ENCODE results near the gene EMP3.

The EMP3 gene

DNA sequence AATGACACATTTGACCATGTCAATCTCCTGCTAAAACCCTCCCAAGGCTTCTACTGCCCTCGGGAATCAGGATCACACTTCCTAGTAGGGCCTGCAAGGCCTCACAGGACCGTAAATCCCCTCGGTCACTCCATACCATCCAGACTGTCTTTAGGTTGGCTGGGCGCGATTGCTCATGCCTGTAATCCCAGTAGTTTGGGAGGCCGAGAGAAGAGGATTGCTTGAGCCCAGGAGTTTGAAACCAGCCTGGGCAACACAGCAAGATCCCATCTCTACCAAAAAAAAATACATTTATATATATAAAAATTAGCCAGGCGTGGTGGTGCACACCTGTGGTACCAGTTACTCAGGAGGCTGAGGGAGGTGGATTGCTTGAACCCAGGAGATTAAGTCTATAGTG, 23.4 kb downstream of the EMP3 start:
- Histone ChIP-seq H3K9ac (ENCODE audit: low read depth, low read length) (no peak overlapping the region), H3K9me3 (ENCODE audit: insufficient read depth, low read depth, low read length) (no peaks in the 10 kb centered on the region), H3K36me3 (ENCODE audit: insufficient read depth, low read length) (no peaks in the 10 kb centered on the region), H3K4me1 (ENCODE audit: insufficient read depth, low read length) (no peaks in the 10 kb centered on the region), H3K27ac (ENCODE audit: low read depth, low read length) (no peak overlapping the region), H3K27me3 (ENCODE audit: insufficient read depth, low read length) (no peaks in the 10 kb centered on the region), H3K4me3 (ENCODE audit: low read length) (no peak overlapping the region)
- 93% methylated on average over 7 of the region's 7 CpGs for WGBS

DNA sequence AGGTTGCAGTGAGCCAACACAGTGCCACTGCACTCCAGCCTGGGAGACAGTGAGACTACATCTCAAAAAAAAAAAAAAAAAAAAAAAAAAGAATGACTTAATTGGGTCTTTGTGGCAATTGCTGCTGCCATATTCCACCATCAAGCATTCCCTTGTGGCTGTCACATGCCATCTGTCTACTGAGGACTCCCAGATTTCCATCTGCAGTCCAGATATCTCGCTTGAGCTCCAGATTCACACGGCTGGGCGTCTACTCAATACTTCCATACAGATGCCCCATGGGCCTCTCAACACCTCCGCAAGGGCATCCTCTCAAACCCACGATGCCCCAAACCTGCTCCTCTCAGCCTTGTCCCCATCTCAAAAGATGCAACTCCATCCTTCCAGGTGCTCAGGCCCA, 25.5 kb downstream of the EMP3 start:
- Histone ChIP-seq H3K36me3 (ENCODE audit: insufficient read depth, low read length) (no peaks in the 10 kb centered on the region), H3K9ac (ENCODE audit: low read depth, low read length) (no peak overlapping the region), H3K27ac (ENCODE audit: low read depth, low read length) (no peak overlapping the region), H3K4me1 (ENCODE audit: insufficient read depth, low read length) (no peaks in the 10 kb centered on the region), H3K27me3 (ENCODE audit: insufficient read depth, low read length) (no peaks in the 10 kb centered on the region), H3K9me3 (ENCODE audit: insufficient read depth, low read depth, low read length) (no peaks in the 10 kb centered on the region), H3K4me3 (ENCODE audit: low read length) (no peak overlapping the region)
- 93% methylated on average over 5 of the region's 5 CpGs for WGBS

DNA sequence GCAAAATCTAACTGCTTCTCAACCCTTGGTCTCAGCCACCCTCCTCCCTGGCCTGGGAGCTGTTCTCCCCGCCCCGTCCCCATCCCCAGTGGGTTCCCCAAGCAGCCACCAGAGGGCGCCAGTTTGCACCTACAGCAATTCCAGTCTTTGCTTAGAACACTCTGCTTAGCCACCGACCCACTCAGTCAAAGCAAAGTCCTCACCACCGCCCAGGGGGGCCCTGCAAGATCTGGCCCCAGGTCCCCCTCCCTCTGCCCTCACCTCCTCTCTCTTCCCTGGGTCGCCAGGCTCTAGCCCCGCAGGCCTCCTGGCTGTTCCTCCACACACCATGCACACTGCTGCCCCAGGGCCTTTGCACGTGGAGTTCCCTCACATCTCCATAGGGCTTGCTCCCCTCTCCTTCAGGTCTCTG, 26.0 kb downstream of the EMP3 start:
- Histone ChIP-seq H3K27me3 (ENCODE audit: insufficient read depth, low read length) (no peaks in the 10 kb centered on the region), H3K4me1 (ENCODE audit: insufficient read depth, low read length) (no peaks in the 10 kb centered on the region), H3K4me3 (ENCODE audit: low read length) (no peak overlapping the region), H3K36me3 (ENCODE audit: insufficient read depth, low read length) (no peaks in the 10 kb centered on the region), H3K27ac (ENCODE audit: low read depth, low read length) (no peak overlapping the region), H3K9ac (ENCODE audit: low read depth, low read length) (no peak overlapping the region), H3K9me3 (ENCODE audit: insufficient read depth, low read depth, low read length) (no peaks in the 10 kb centered on the region)
- 51% methylated on average over 8 of the region's 8 CpGs for WGBS

DNA sequence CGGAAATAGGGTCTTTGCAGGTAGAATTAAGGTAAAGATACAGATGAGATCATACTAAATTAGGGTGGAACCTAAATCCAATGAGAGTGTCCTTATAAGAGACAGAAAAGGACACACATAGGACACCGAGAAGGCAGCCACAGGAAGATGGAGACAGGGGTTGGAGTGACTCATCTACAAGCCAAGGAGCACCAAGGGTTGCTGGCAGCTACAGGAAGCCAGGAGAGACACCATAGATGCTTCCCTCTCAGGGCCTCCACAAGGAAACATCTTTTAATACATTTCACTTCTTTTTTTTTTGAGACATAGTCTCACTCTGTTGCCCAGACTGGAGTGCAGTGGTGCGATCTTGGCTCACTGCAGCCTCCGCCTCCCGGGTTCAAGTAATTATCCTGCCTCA, 28.3 kb downstream of the EMP3 start:
- Histone ChIP-seq H3K27me3 (ENCODE audit: insufficient read depth, low read length) (no peaks in the 10 kb centered on the region), H3K9me3 (ENCODE audit: insufficient read depth, low read depth, low read length) (no peaks in the 10 kb centered on the region), H3K4me3 (ENCODE audit: low read length) (no peak overlapping the region), H3K36me3 (ENCODE audit: insufficient read depth, low read length) (no peaks in the 10 kb centered on the region), H3K9ac (ENCODE audit: low read depth, low read length) (no peak overlapping the region), H3K4me1 (ENCODE audit: insufficient read depth, low read length) (no peaks in the 10 kb centered on the region), H3K27ac (ENCODE audit: low read depth, low read length) (no peak overlapping the region)
- 97% methylated on average over 5 of the region's 5 CpGs for WGBS

DNA sequence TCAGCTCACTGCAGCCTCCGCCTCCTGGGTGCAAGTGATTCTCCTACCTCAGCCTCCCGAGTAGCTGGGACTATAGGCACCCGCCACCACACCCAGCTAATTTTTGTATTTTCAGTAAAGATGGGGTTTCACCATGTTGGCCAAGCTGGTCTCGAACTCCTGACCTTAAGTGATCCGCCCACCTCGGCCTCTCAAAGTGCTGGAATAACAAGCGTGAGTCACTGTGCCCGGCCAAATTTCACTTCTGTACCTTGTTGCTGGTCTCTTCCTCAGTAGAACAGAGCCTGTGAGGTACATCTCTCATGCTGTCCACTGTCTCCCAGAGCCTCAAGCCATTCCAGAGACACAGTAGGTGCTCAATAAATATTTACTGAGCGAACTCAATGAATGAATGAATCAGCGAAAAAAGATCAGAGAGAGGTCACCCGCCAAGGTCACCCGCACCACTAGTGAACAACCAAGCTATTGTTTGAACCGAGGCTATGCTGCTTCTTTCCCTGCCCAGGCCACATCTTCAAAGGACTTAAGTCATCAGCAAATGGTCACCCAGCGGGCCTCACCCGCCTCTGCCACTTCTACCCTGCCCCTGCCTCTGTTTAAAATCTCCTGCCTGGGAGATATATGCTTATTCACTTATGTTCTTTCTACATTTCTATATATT, 29.1 kb downstream of the EMP3 start:
- 82% methylated on average over 15 of the region's 15 CpGs for WGBS
- Histone ChIP-seq H3K27me3 (ENCODE audit: insufficient read depth, low read length) (no peaks in the 10 kb centered on the region), H3K9me3 (ENCODE audit: insufficient read depth, low read depth, low read length) (no peaks in the 10 kb centered on the region), H3K9ac (ENCODE audit: low read depth, low read length) (no peak overlapping the region), H3K27ac (ENCODE audit: low read depth, low read length) (no peak overlapping the region), H3K36me3 (ENCODE audit: insufficient read depth, low read length) (no peaks in the 10 kb centered on the region), H3K4me1 (ENCODE audit: insufficient read depth, low read length) (no peaks in the 10 kb centered on the region), H3K4me3 (ENCODE audit: low read length) (no peak overlapping the region)

DNA sequence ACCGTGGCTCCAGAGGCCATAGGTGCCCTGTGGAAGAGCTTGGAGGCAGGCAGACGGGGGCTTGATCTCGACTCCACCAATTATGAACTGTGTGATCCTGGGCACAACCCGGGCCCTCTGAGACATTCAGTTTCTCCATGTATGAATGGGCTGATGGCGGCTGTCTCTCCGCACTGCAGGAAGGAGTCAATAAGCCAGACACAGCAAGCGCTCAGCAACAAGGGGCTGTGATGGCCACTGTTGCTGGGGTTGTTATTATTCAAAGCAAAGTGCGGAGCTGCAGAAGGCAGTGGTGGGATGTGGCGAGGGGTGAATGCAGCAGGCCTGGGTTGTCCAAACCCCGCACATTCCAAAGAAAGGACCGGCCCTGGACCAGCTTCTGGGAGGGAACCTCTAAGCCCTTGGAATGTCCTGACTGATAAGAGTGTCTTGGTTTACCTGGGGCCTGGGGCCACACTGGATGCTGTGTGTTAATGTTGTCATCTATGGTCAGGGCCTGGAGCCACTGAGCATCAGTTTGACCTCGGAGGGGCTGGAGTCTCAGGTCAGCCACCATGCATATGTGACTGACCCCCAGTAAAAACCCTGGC, 30.1 kb downstream of the EMP3 start:
- WGBS: 84% methylated on average over 12 of the region's 12 CpGs
- H3K27ac ChIP-seq (ENCODE audit: low read depth, low read length): no peak overlapping the region

DNA sequence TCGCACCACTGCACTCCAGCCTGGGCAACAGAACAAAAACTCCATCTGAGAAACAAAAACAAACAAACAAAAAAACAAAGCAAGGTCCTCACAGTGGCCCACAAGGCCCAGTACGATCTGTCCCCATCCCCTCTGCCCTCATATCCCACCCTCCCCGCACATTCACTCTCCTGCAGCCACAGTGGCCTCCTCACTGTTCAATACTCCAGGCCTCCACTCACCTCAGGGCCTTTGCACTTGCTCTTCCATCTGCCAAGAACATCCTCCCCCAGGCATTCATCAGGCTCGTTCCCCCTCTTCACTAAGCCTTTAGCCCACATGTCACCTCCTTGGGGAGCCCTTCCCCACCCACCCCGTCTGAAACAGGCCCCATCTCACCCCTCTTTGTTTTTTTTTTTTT, 33.8 kb downstream of the EMP3 start:
- WGBS: 91% methylated on average over 5 of the region's 5 CpGs
- Histone ChIP-seq H3K27me3 (ENCODE audit: insufficient read depth, low read length) (no peaks in the 10 kb centered on the region), H3K27ac (ENCODE audit: low read depth, low read length) (no peak overlapping the region), H3K4me1 (ENCODE audit: insufficient read depth, low read length) (no peaks in the 10 kb centered on the region), H3K4me3 (ENCODE audit: low read length) (no peak overlapping the region), H3K36me3 (ENCODE audit: insufficient read depth, low read length) (peaks cover 3% of the 10 kb centered on the region; the same call in 1 of the 2 replicates), H3K9ac (ENCODE audit: low read depth, low read length) (no peak overlapping the region), H3K9me3 (ENCODE audit: insufficient read depth, low read depth, low read length) (no peaks in the 10 kb centered on the region)

More for the DNA sequence above, 30.1 kb downstream of the EMP3 start:
- H3K27me3 ChIP-seq (ENCODE audit: insufficient read depth, low read length): no peaks in the 10 kb centered on the region
- H3K36me3 ChIP-seq (ENCODE audit: insufficient read depth, low read length): no peaks in the 10 kb centered on the region
- H3K9me3 ChIP-seq (ENCODE audit: insufficient read depth, low read depth, low read length): no peaks in the 10 kb centered on the region
- no peak overlapping the region for H3K9ac ChIP-seq (ENCODE audit: low read depth, low read length)
- no peaks in the 10 kb centered on the region for H3K4me1 ChIP-seq (ENCODE audit: insufficient read depth, low read length)
- no peak overlapping the region for H3K4me3 ChIP-seq (ENCODE audit: low read length)

DNA sequence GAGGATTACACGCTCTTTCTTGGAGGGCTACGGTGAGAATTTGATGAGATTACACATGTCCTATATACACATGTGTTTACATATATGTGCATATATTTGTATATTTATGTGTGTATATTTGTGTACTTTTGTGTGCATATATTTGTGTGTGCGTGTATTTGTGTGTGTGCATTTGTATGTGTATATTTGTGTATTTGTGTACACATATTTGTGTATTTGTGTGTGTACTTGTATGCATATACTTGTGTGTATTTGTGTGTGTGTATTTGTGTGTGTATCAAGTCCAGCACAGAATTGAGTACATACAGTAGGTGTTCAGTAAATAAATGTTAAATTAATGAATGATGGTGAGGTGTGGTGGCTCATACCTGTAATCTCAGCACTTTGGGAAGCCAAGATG, 36.6 kb downstream of the EMP3 start:
- no peak overlapping the region for H3K27ac ChIP-seq (ENCODE audit: low read depth, low read length)
- no peak overlapping the region for H3K4me3 ChIP-seq (ENCODE audit: low read length)
- H3K27me3 ChIP-seq (ENCODE audit: insufficient read depth, low read length): no peaks in the 10 kb centered on the region
- H3K9ac ChIP-seq (ENCODE audit: low read depth, low read length): no peak overlapping the region
- no peaks in the 10 kb centered on the region for H3K9me3 ChIP-seq (ENCODE audit: insufficient read depth, low read depth, low read length)
- no peaks in the 10 kb centered on the region for H3K4me1 ChIP-seq (ENCODE audit: insufficient read depth, low read length)
- 89% methylated on average over 1 of the region's 3 CpGs for WGBS
- peaks cover 3% of the 10 kb centered on the region; the same call in 1 of the 2 replicates for H3K36me3 ChIP-seq (ENCODE audit: insufficient read depth, low read length)

DNA sequence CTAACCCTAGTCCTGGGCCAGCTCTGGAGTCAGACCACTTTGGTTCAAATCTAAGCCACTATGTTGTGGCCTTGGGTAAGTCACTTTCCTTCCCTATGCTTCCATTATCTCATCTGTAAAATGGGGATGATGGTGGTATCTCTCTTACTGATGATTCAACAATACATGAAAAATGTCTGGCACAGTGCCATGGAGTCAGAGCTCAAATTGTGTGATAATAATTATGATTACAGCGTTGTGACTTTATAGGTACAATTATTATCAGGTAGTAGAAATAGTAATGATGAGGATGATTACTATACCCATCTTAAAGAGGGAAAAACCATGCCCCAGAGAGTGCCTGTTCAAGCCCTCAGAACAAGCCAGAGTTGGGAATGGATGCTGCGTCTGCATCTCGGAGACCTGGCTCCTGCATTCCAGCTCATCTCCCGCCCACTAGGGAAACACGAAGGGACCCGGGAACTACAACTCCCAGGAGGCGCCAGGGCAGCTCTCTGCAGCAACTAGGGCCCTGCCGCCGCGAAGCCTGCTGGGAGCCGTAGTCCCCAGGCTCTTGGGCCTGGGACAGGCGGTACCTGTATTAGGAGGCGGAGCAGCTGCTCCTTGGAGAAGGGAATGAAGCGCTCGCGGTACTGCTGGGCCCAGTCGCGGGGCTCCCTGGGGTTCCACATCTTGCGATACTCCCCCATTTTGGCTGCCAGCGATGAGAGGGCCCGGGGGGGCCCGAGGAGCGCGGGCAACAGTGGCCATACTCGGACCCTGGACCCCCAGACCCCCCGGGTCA, 37.6 kb downstream of the EMP3 start:
- no peaks in the 10 kb centered on the region for H3K27me3 ChIP-seq (ENCODE audit: insufficient read depth, low read length)
- 4% methylated on average over 26 of the region's 26 CpGs for WGBS
- H3K27ac ChIP-seq (ENCODE audit: low read depth, low read length): peak overlapping the region; percentile 89
- H3K36me3 ChIP-seq (ENCODE audit: insufficient read depth, low read length): peaks cover 3% of the 10 kb centered on the region; the same call in 1 of the 2 replicates
- no peaks in the 10 kb centered on the region for H3K9me3 ChIP-seq (ENCODE audit: insufficient read depth, low read depth, low read length)
- peak overlapping the region; percentile 81 for H3K9ac ChIP-seq (ENCODE audit: low read depth, low read length)
- no peaks in the 10 kb centered on the region for H3K4me1 ChIP-seq (ENCODE audit: insufficient read depth, low read length)
- peak overlapping the region; percentile 68 for H3K4me3 ChIP-seq (ENCODE audit: low read length)

DNA sequence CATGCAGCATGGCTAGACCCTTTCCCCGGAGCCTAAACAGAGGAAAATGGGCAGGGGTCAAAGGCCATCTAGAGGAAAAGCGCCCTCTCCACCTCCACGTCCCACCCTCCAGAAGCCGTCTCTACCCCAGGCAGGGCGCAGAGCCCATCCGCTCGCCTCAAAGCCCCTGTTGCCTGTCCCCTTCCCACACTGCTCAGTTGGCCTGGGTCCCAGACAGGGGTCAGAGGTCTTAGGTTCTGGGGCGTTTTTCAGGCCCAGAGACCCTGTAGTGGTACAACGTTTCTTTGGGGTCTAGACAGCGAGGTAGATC, 38.1 kb downstream of the EMP3 start:
- no peaks in the 10 kb centered on the region for H3K27me3 ChIP-seq (ENCODE audit: insufficient read depth, low read length)
- H3K4me1 ChIP-seq (ENCODE audit: insufficient read depth, low read length): no peaks in the 10 kb centered on the region
- peak overlapping the region; percentile 81 for H3K9ac ChIP-seq (ENCODE audit: low read depth, low read length)
- H3K9me3 ChIP-seq (ENCODE audit: insufficient read depth, low read depth, low read length): no peaks in the 10 kb centered on the region
- H3K27ac ChIP-seq (ENCODE audit: low read depth, low read length): peak overlapping the region; percentile 89
- WGBS: 4% methylated on average over 10 of the region's 10 CpGs
- peaks cover 3% of the 10 kb centered on the region; the same call in 1 of the 2 replicates for H3K36me3 ChIP-seq (ENCODE audit: insufficient read depth, low read length)
- H3K4me3 ChIP-seq (ENCODE audit: low read length): peak overlapping the region; percentile 68

DNA sequence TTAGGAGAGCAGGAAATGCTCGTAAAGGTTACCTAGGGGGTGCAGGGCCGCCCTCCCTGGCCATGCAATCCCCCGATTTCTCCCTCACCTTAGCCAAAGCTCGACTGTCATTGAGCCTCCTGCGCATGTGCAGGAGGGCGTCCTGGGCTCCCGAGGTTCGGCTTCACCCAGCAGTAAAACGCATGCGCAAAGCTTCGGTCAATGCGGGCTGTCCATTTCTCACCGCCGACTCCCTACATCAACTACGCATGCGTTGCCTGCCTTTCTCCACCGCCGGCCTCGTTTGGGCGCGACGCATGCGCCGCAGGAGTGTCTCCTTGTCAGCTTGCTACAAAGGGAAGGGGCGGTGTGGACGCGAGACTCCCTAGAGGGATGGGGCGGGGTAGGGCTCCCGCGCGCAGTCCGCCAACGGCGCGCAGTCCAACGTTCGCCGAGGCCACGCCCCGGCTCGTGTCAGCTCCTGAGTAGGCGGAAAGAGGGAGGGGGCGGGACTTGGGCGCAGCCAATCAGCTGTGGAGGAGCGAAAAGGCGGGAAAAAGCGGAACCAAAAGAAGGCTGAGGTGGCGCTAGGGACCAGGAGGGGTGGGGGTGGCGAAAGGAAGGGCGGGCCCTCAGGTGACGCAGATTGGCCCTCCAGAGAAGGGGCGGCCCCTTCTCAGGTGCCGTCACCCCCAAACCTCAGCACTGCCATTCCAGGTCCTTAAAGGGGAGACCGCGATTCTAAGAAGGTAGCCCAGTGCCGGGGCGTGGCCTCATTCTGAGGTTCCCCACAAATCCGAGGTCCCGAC, 38.7 kb downstream of the EMP3 start, which contains the start of the genes SYNGR4 and TMEM143:
Gene SYNGR4, plus strand, starts transcription at position 558 of the 788 bp plus-strand sequence. CDS start 1,476 bp downstream, outside the sequence.
Gene TMEM143, minus strand, starts transcription at position 131 of the 788 bp plus-strand sequence. Its CDS starts 20 bp downstream, at position 111.
- 4% methylated on average over 59 of the region's 59 CpGs for WGBS
- peaks cover 3% of the 10 kb centered on the region; the same call in 1 of the 2 replicates for H3K36me3 ChIP-seq (ENCODE audit: insufficient read depth, low read length)
- no peaks in the 10 kb centered on the region for H3K27me3 ChIP-seq (ENCODE audit: insufficient read depth, low read length)
- peak within 1 kb of the TSS; percentile 68 for H3K4me3 ChIP-seq (ENCODE audit: low read length)
- no peaks in the 10 kb centered on the region for H3K4me1 ChIP-seq (ENCODE audit: insufficient read depth, low read length)
- peak within 1 kb of the TSS; percentile 81 for H3K9ac ChIP-seq (ENCODE audit: low read depth, low read length)
- H3K9me3 ChIP-seq (ENCODE audit: insufficient read depth, low read depth, low read length): no peaks in the 10 kb centered on the region
- H3K27ac ChIP-seq (ENCODE audit: low read depth, low read length): peak within 1 kb of the TSS; percentile 89
